Measurements from ENCODE around the gene RNF212B. TPM values are rescaled to one million over a fixed set of nuclear protein-coding genes. Genes with fewer than 3 reads are reported as not detected.
"Not testable (repeated sequence)": the region's sequence is repeated elsewhere in the genome, so short reads cannot be mapped to it uniquely, and the experiment has no call there.

The RNF212B gene
- total RNA-seq, 1 experiment from 2014 or later = not detected

GRCh38 chr14:23252420-23253333 is 14.9 kb downstream of the RNF212B start:
- POLR2A ChIA-PET (ENCODE audit: unreplicated experiment) = no interaction called here

GRCh38 chr14:23258256-23258655 is 20.5 kb downstream of the RNF212B start:
- POLR2A ChIA-PET (ENCODE audit: unreplicated experiment) = interaction anchor here (0.7 kb wide), 1 partner anchor 12 kb away, joined by 11 read pairs; no protein-coding TSS in a partner anchor
- BruUV-seq (replicated peaks) = no TSS peak
- Histone ChIP-seq H2AFZ (no peak overlapping the region), H3K36me3 (ENCODE audit: low read depth) (no peaks in the 10 kb centered on the region), H3K9me3 (ENCODE audit: insufficient read depth, low read depth) (no peaks in the 10 kb centered on the region), H3K27ac (no peak overlapping the region), H3F3A (ENCODE audit: insufficient read depth, low read depth) (peaks cover 3% of the 10 kb centered on the region; the same call in 1 of the 2 replicates), H3K9me2 (ENCODE audit: insufficient read depth) (no peaks in the 10 kb centered on the region), H3K4me3 (no peak overlapping the region), H3K4me2 (no peak overlapping the region), H3K27me3 (ENCODE audit: insufficient read depth, low read depth) (no peaks in the 10 kb centered on the region), H4K20me1 (ENCODE audit: insufficient read depth) (no peaks in the 10 kb centered on the region), H3K79me2 (ENCODE audit: low read depth) (no peaks in the 10 kb centered on the region), H3K4me1 (replicated peaks; ENCODE audit: insufficient read depth) (peaks cover 6% of the 10 kb centered on the region)
- TF ChIP-seq EZH2 (IDR thresholded peaks at IDR 0.05; ENCODE audit: low read depth) = no peak
- CTCF ChIA-PET = interaction anchor here (0.6 kb wide), 1 partner anchor 213 kb away, joined by 3 read pairs; no protein-coding TSS in a partner anchor
- no peak for DNase-seq
- intact Hi-C loops (cut with micrococcal nuclease; ENCODE audit: unreplicated experiment) = no loop called here

More at GRCh38 chr14:23252420-23253333, 14.9 kb downstream of the RNF212B start:
- BruUV-seq (replicated peaks) = no TSS peak
- H3K27me3 ChIP-seq (ENCODE audit: insufficient read depth, low read depth) = no peaks in the 10 kb centered on the region
- H3K4me2 ChIP-seq = peak overlapping the region; percentile 32
- no peak overlapping the region for H3K4me3 ChIP-seq
- no peaks in the 10 kb centered on the region for H3K36me3 ChIP-seq (ENCODE audit: low read depth)
- no peaks in the 10 kb centered on the region for H3K9me2 ChIP-seq (ENCODE audit: insufficient read depth)
- no peak overlapping the region for H2AFZ ChIP-seq
- no peaks in the 10 kb centered on the region for H3K9me3 ChIP-seq (ENCODE audit: insufficient read depth, low read depth)
- peak in 1 of 2 experiments; percentile 38 for DNase-seq
- H3F3A ChIP-seq (ENCODE audit: insufficient read depth, low read depth) = peaks cover 18% of the 10 kb centered on the region; the same call in 1 of the 2 replicates
- intact Hi-C loops (cut with micrococcal nuclease; ENCODE audit: unreplicated experiment) = no loop called here
- TF ChIP-seq EZH2 (IDR thresholded peaks at IDR 0.05; ENCODE audit: low read depth) = no peak
- no peak for TF ChIP-seq CTCF (conservative IDR thresholded peaks at IDR 0.05)
- no peaks in the 10 kb centered on the region for H4K20me1 ChIP-seq (ENCODE audit: insufficient read depth)
- CTCF ChIA-PET = interaction anchor here (0.6 kb wide), 1 partner anchor 184 kb away, joined by 3 read pairs; no protein-coding TSS in a partner anchor
- peaks cover 34% of the 10 kb centered on the region for H3K4me1 ChIP-seq (replicated peaks; ENCODE audit: insufficient read depth)
- peak overlapping the region; percentile 92 for H3K27ac ChIP-seq
- H3K79me2 ChIP-seq (ENCODE audit: low read depth) = no peaks in the 10 kb centered on the region

DNA sequence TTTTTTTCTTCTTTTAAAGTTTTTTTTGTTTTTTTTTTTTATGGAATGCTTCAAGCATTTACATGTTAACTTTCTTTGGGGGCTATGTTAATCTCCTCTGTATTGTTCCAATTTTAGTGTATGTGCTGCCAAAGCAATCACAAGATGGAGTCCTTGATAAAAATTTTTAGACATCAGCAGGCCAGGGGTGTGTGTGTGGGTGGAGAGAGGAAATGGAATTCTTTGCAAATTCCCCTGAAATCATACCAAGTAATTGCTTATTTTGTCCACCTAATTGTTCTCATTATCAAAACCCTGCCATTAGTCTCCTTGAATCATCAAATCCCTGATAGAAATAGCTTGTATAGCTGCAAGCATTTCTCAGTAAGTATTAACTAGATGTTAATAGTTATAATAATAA is 21.7 kb downstream of the RNF212B start:
- H3K4me3 ChIP-seq = no peak overlapping the region
- H2AFZ ChIP-seq = no peak overlapping the region
- no peaks in the 10 kb centered on the region for H3F3A ChIP-seq (ENCODE audit: insufficient read depth, low read depth)
- no peaks in the 10 kb centered on the region for H4K20me1 ChIP-seq (ENCODE audit: insufficient read depth)
- H3K27me3 ChIP-seq (ENCODE audit: insufficient read depth, low read depth) = no peaks in the 10 kb centered on the region
- intact Hi-C loops (cut with micrococcal nuclease; ENCODE audit: unreplicated experiment) = no loop called here
- BruUV-seq (replicated peaks) = no TSS peak
- no peaks in the 10 kb centered on the region for H3K9me3 ChIP-seq (ENCODE audit: insufficient read depth, low read depth)
- CTCF ChIA-PET = interaction anchor here (0.6 kb wide), 1 partner anchor 745 kb away, joined by 6 read pairs; no protein-coding TSS in a partner anchor
- no peaks in the 10 kb centered on the region for H3K4me1 ChIP-seq (replicated peaks; ENCODE audit: insufficient read depth)
- no peak overlapping the region for H3K27ac ChIP-seq
- H3K9me2 ChIP-seq (ENCODE audit: insufficient read depth) = no peaks in the 10 kb centered on the region
- no peak for DNase-seq
- no peaks in the 10 kb centered on the region for H3K36me3 ChIP-seq (ENCODE audit: low read depth)
- TF ChIP-seq CTCF (conservative IDR thresholded peaks at IDR 0.05) (no peak), EZH2 (IDR thresholded peaks at IDR 0.05; ENCODE audit: low read depth) (no peak)
- H3K79me2 ChIP-seq (ENCODE audit: low read depth) = no peaks in the 10 kb centered on the region
- H3K4me2 ChIP-seq = no peak overlapping the region
- POLR2A ChIA-PET (ENCODE audit: unreplicated experiment) = no interaction called here

DNA sequence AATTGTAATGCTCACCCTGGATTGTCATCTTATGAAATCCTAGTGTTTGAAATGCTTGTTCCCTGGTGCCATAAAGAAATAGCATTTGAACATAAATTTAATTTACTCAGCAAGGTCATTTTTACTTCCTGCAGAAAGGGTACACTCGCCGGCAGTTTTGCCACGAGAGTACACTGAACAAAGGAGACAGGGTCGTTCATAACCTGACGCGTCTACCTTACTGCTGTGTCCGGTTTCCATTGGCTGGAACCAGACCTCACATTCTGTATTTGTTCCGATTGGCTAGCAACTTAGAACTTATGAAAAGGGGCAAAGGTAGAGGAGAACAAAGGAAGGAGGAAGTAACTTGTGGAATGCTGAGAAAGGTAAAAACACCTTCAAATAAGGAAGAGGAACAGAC is 23.1 kb downstream of the RNF212B start:
- H3K4me1 ChIP-seq (replicated peaks; ENCODE audit: insufficient read depth); CTCF ChIA-PET; H3K4me2 ChIP-seq; H3K9me2 ChIP-seq (ENCODE audit: insufficient read depth); H3K27me3 ChIP-seq (ENCODE audit: insufficient read depth, low read depth); H3F3A ChIP-seq (ENCODE audit: insufficient read depth, low read depth); POLR2A ChIA-PET (ENCODE audit: unreplicated experiment); H3K9me3 ChIP-seq (ENCODE audit: insufficient read depth, low read depth); H3K27ac ChIP-seq; H3K4me3 ChIP-seq; DNase-seq; H3K79me2 ChIP-seq (ENCODE audit: low read depth); H4K20me1 ChIP-seq (ENCODE audit: insufficient read depth); H2AFZ ChIP-seq; BruUV-seq (replicated peaks); H3K36me3 ChIP-seq (ENCODE audit: low read depth): not testable (repeated sequence)
- intact Hi-C loops (cut with micrococcal nuclease; ENCODE audit: unreplicated experiment) = loop anchor here (10.0 kb wide), 1 partner anchor 136 kb away; no protein-coding TSS in a partner anchor

Measured in PC-9 (cell line).